Measurements from ENCODE around the gene ACTC1. TPM values are rescaled to one million over a fixed set of nuclear protein-coding genes. Genes with fewer than 3 reads are reported as not detected.

Gene ACTC1
- polyA plus RNA-seq, 4 donors = 1.1 to 2.0 (median 1.5) TPM

GRCh38 chr15:34768530-34768929 lies 26.8 kb downstream of the ACTC1 start:
- no peak for DNase-seq (ENCODE audit: low read depth in 4 of 4, low spot score in 3 of 4)

- no peak for DNase-seq (ENCODE audit: low read depth in 4 of 4, low spot score in 3 of 4)
Observed at GRCh38 chr15:34765741-34766140, 29.6 kb downstream of the ACTC1 start.

DNA sequence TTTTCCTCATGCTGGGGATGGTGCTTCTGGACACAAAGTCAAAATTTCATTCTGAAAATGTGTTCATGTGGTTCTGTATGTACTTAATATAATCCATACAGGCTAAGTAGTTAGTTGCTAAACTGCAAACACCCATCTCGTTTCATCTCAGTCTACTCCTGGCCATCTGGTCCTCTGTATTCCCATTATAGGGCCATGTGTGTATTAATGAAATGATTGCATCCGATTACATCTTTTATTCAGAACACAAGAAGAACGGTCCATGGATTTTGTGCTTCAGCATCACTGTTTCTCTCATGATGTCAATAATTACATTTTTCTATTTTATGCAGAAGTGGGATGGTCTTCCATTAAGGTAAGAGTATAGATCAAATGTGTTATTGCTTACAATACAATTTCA lies 34.4 kb downstream of the ACTC1 start:
- no peak for DNase-seq (ENCODE audit: low read depth in 4 of 4, low spot score in 3 of 4)

- no peak for DNase-seq (ENCODE audit: low read depth in 4 of 4, low spot score in 3 of 4)
Observed at GRCh38 chr15:34759992-34760391, 35.4 kb downstream of the ACTC1 start.

- no peak for DNase-seq (ENCODE audit: low read depth in 4 of 4, low spot score in 3 of 4)
Observed at GRCh38 chr15:34759347-34759746, 36.0 kb downstream of the ACTC1 start.

DNA sequence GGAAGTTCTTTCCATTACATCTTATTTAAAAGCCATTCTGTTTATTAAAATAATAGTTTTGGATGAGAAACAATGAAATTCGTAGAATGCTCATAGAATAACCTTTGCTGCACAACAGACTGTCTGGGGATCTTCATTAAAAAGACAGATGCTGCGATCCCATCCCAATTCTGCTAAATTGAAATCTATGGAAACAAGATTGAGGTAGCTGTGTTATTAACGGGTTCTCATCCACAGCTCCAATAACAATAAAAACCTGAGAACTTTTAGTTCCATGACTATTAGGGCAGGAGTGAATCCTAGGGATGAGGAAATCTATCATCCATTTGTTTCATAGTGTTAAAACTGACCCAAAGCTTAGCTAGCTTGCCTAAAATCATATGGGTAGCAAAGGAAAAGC lies 38.1 kb downstream of the ACTC1 start:
- no peak for DNase-seq (ENCODE audit: low read depth in 4 of 4, low spot score in 3 of 4)

- DNase-seq (ENCODE audit: low read depth in 4 of 4, low spot score in 3 of 4) = no peak
Observed at GRCh38 chr15:34755419-34755773, 40.0 kb downstream of the ACTC1 start.

DNA sequence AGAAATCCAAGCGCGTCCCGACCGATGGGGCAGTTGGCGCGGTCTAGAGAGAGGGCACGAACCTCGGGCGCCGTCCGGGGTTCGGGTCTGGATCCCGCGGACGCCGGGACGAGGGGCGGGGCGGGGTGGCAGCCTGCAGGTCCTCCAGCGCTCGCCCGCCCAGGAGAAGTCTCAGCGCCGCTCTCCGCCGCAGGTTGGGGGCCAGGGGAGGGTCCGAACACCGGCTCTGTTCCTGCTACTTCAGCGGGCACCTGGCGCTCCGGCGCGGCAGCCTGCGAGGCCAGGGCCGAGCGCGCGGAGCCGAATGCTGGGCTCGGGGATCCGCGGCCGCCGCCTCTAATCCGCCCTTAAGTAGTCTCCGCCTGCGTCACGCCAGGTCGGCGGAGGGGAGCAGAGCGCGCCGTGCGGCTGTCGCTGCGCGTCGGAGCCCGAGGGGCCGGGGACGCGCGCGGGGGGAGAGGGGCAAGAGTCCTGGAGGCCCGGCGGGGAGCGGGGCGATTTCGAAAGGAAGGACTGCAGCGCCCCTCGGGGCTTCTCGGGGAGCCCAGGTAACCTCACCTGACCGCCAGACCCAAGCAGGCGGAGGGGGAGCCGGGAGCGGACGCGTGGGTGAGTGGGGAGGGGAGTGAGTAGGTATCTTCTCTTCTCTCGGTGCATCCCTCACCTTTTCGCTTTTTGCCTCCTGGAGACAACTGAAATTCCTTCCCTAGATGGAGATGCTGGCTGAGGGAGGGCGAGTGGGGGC lies 40.5 kb downstream of the ACTC1 start, which contains the start of gene GJD2:
GJD2 (minus strand) TSS at position 325 of the 745 bp plus-strand sequence. CDS start 510 bp downstream, outside the sequence.
- peak in 1 of 4 donors; percentile 2 for DNase-seq (ENCODE audit: low read depth in 4 of 4, low spot score in 3 of 4)

DNA sequence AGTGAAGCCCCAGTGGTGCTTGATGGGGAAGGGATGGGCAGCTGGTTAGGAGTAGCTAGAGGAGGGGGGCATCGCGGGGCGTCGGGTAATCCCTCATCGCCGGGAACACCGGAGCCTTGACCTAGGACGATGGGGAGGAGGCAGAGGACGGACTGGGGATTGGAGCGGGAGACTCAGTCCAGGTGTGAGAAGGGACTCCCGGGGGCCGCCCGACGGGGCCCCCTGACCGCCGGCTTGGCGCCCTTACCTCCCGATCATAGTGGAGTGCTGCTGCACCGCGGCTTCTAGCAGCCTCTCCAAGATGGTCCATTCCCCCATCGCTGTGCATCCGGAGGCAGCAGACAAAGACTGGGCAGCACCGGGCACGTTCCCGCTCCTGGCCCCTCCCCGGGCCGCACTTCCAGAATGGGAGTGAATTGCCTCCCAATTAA lies 41.2 kb downstream of the ACTC1 start:
- no peak for DNase-seq (ENCODE audit: low read depth in 4 of 4, low spot score in 3 of 4)

DNA sequence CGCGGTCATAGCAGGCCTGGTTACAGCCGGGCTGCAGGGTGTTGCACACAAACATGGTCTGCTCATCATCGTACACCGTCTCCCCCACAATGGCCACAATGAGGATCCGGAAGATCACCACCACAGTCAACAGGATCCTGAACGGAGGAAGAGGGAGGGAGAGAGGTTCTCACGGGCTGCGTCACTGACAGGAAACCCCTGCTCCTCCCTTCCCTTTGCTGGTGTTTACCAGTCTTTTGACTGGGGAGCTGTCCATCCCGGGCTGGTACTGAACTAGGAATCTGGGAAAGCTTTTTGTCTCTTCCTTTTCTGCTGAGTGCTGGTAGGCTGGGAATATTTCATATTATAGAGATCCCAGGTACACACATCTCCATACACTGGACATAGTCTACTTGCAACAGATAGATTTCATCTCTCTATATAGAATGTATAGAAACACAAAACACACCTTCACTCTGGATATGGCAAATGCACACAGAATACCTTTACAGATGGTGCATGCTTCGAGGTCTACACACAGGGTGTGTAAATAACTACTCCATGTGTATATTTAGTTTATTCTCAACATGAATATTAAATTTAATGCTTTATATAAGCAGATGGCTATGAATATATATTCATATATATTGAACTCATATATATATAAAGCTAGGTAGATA lies 42.0 kb downstream of the ACTC1 start:
- peak; percentile 48 to 61 (median 58) for DNase-seq (ENCODE audit: low read depth in 4 of 4, low spot score in 3 of 4)

GRCh38 chr15:34749691-34750090 lies 45.7 kb downstream of the ACTC1 start:
- no peak for DNase-seq (ENCODE audit: low read depth in 4 of 4, low spot score in 3 of 4)

Other genes with a start within 250 kb of the ACTC1 start
- 100 to 1,000 TPM in 1 of 4 donors, 10 to 100 TPM in 3; 61.8 to 141 (median 75.8) TPM for gene GOLGA8B, start 211.9 kb downstream of the ACTC1 start, polyA plus RNA-seq (ENCODE audit: insufficient read length in 4 of 4)
- under 1 TPM in 2 of 4 donors, not detected in 2; 0.06 TPM for gene GJD2, start 40.6 kb downstream of the ACTC1 start, polyA plus RNA-seq (ENCODE audit: insufficient read length in 4 of 4)
- gene AQR, start 174.2 kb upstream of the ACTC1 start, polyA plus RNA-seq (ENCODE audit: insufficient read length in 4 of 4) = 10 to 100 TPM; 38.7 to 50.1 (median 46.4) TPM
- 10 to 100 TPM; 56.0 to 76.4 (median 75.1) TPM for gene ZNF770, start 192.7 kb upstream of the ACTC1 start, polyA plus RNA-seq (ENCODE audit: insufficient read length in 4 of 4)

Data from right renal pelvis (tissue), 4 donors.